GM19035 (cell line): ENCODE data around the gene SGCE.
A peak's percentile ranks its signal among the peaks of the same experiment; 100 is the strongest.

Experiments used
- ATAC-seq: cut with Tn5 transposase; IDR thresholded peaks from one replicate; pipeline ENCODE4 v1.9.1; 2021; ENCODE audit not compliant: unreplicated experiment

The SGCE gene

GRCh38 chr7:94660006-94660405 lies 4.1 kb upstream of the SGCE start:
- ATAC-seq, result no peak

- no peak for ATAC-seq
These were observed 2.9 kb upstream of the SGCE start for GRCh38 chr7:94658826-94659225.

GRCh38 chr7:94657771-94658693 lies 2.1 kb upstream of the SGCE start:
- ATAC-seq, result peak; percentile 84

GRCh38 chr7:94656925-94657731 lies 1.2 kb upstream of the SGCE start:
- no peak for ATAC-seq

- no peak for ATAC-seq
These were observed 658 bp upstream of the SGCE start for GRCh38 chr7:94656658-94656924.

- ATAC-seq, result no peak
These were observed 646 bp downstream of the SGCE start for GRCh38 chr7:94655126-94655847.

- ATAC-seq, result no peak
These were observed 1.2 kb downstream of the SGCE start for GRCh38 chr7:94654783-94655125.

GRCh38 chr7:94650147-94651051 lies 5.5 kb downstream of the SGCE start:
- no peak for ATAC-seq

- ATAC-seq, result no peak
These were observed 6.5 kb downstream of the SGCE start for GRCh38 chr7:94649450-94649849.

- no peak for ATAC-seq
These were observed 7.2 kb downstream of the SGCE start for GRCh38 chr7:94648731-94649130.

- ATAC-seq, result no peak
These were observed 8.6 kb downstream of the SGCE start for GRCh38 chr7:94647295-94647694.

GRCh38 chr7:94643771-94644545 lies 12.0 kb downstream of the SGCE start:
- ATAC-seq, result no peak

GRCh38 chr7:94642838-94643653 lies 12.9 kb downstream of the SGCE start:
- no peak for ATAC-seq

GRCh38 chr7:94639384-94639783 lies 16.5 kb downstream of the SGCE start:
- no peak for ATAC-seq

GRCh38 chr7:94635687-94636086 lies 20.2 kb downstream of the SGCE start:
- ATAC-seq, result no peak

- ATAC-seq, result no peak
These were observed 21.4 kb downstream of the SGCE start for GRCh38 chr7:94634502-94634901.

GRCh38 chr7:94633687-94634086 lies 22.2 kb downstream of the SGCE start:
- ATAC-seq, result no peak

GRCh38 chr7:94633014-94633341 lies 23.0 kb downstream of the SGCE start:
- ATAC-seq, result no peak

GRCh38 chr7:94632338-94633013 lies 23.5 kb downstream of the SGCE start:
- peak; percentile 62 for ATAC-seq
